ENCODE data around the gene INTS11. TPM values are rescaled to one million over a fixed set of nuclear protein-coding genes. Genes with fewer than 3 reads are reported as not detected.
A peak's percentile ranks its signal among the peaks of the same experiment; 100 is the strongest.

Gene INTS11
- polyA plus RNA-seq, 2 of the 4 experiments (the other 2 are of a cell fraction): 41.9 to 62.9 TPM

GRCh38 chr1:1373051-1373814, 48.8 kb upstream of the INTS11 start:
- CTCF ChIA-PET: interaction anchor here (1.1 to 6.1 kb wide), 16 partner anchors 8 to 133 kb away, joined by 3 to 73 read pairs (median 6); partner anchors contain the start of gene DVL1

More at GRCh38 chr1:1373051-1373814, 48.8 kb upstream of the INTS11 start:
- ATAC-seq (no peak), DNase-seq (ENCODE audit: low read depth in 1 of 2, low spot score in 1 of 2) (no peak), FAIRE-seq (no peak)
- H3K27ac ChIP-seq: no peak overlapping the region
- peak overlapping the region; percentile 94; the same call in 2 of the 3 replicates for H3K4me3 ChIP-seq
- 86% methylated on average over 20 of the region's 26 CpGs for WGBS (ENCODE audit: missing lambda C conversion rate)
- H3K9me3 ChIP-seq: no peaks in the 10 kb centered on the region
- H3K4me1 ChIP-seq: peaks cover 14% of the 10 kb centered on the region
- TF ChIP-seq HEYL (CRISPR knock-in tag; IDR thresholded peaks at IDR 0.05) (no peak), JUNB (IDR thresholded peaks at IDR 0.05) (no peak), NR3C1 (IDR thresholded peaks at IDR 0.05) (no peak), ATOH8 (CRISPR knock-in tag; IDR thresholded peaks at IDR 0.05; ENCODE audit: low read depth) (no peak), POLR2AphosphoS2 (conservative IDR thresholded peaks at IDR 0.05; ENCODE audit: low read length) (no peak), ELK1 (IDR thresholded peaks at IDR 0.05; ENCODE audit: low read depth, low read length) (no peak), REST (IDR thresholded peaks at IDR 0.05) (no peak), KDM1A (IDR thresholded peaks at IDR 0.05; ENCODE audit: low read depth) (no peak), CHD2 (IDR thresholded peaks at IDR 0.05; ENCODE audit: low read length, partially characterized antibody) (no peak), ZNF302 (CRISPR knock-in tag; IDR thresholded peaks at IDR 0.05) (no peak), EHF (CRISPR knock-in tag; IDR thresholded peaks at IDR 0.05) (no peak), E2F6 (IDR thresholded peaks at IDR 0.05; ENCODE audit: borderline replicate concordance, low read depth) (no peak), BHLHE40 (IDR thresholded peaks at IDR 0.05; ENCODE audit: low read depth, low read length) (no peak), CEBPB (IDR thresholded peaks at IDR 0.05) (no peak), FOSL2 (IDR thresholded peaks at IDR 0.05) (no peak), FOSL2 (CRISPR knock-in tag; IDR thresholded peaks at IDR 0.05) (no peak), NFE2L2 (conservative IDR thresholded peaks at IDR 0.05; ENCODE audit: low read length) (no peak), ZFP36 (IDR thresholded peaks at IDR 0.05; ENCODE audit: borderline replicate concordance, partially characterized antibody) (no peak)
- TF ChIP-seq, protein P1, sequence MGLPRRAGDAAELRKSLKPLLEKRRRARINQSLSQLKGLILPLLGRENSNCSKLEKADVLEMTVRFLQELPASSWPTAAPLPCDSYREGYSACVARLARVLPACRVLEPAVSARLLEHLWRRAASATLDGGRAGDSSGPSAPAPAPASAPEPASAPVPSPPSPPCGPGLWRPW (IDR thresholded peaks at IDR 0.05): no peak
- TF ChIP-seq, protein P2, sequence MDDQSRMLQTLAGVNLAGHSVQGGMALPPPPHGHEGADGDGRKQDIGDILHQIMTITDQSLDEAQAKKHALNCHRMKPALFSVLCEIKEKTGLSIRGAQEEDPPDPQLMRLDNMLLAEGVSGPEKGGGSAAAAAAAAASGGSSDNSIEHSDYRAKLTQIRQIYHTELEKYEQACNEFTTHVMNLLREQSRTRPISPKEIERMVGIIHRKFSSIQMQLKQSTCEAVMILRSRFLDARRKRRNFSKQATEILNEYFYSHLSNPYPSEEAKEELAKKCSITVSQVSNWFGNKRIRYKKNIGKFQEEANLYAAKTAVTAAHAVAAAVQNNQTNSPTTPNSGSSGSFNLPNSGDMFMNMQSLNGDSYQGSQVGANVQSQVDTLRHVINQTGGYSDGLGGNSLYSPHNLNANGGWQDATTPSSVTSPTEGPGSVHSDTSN (IDR thresholded peaks at IDR 0.05): no peak
- POLR2A ChIA-PET: no interaction called here
- H3K4me2 ChIP-seq: peak overlapping the region; percentile 89

Data from A549 (cell line).